Measurements from ENCODE around the gene AKAP13.

GRCh38 chr15:85702321-85703101 is 322.1 kb downstream of the AKAP13 start:
- no peak for TF ChIP-seq CTCF (IDR thresholded peaks at IDR 0.05)
- no peak for TF ChIP-seq EP300 (IDR thresholded peaks at IDR 0.05)

All from ovary (tissue), 3 donors.